Stomach (tissue), 4 donors: ENCODE results near the gene EPB41L1.

Source experiments
- EP300 ChIP-seq: sonication (generic); formaldehyde crosslinking; IDR thresholded peaks from one replicate; pipeline ENCODE4 v1.6.1; 2017; ENCODE audit warnings: antibody characterized with exemption
- POLR2A ChIP-seq, 4 donors: fragments of 450-650 bp; IDR thresholded peaks; one replicate each; pipeline ENCODE4 v1.6.1; 2016; ENCODE audit warnings: antibody characterized with exemption in 4 of 4, control low read depth in 2 of 4, mild to moderate bottlenecking in 1 of 4, moderate library complexity in 1 of 4
- POLR2AphosphoS5 ChIP-seq, 3 donors: sonication (generic); formaldehyde crosslinking; IDR thresholded peaks; one replicate each; pipeline ENCODE4 v1.6.1; 2016; ENCODE audit warnings: antibody characterized with exemption in 3 of 3
- TF ChIP-seq, protein P1 (sequence below), 7 experiments: fragments of 450-650 bp in 4 of 7; fragments of 200-600 bp in 3 of 7; sonication (generic) in 3 of 7; IDR thresholded peaks; one replicate each; pipeline ENCODE4 v1.5.1; 2016 to 2019; ENCODE audit warnings: antibody characterized with exemption in 7 of 7, control low read depth in 2 of 7, mild to moderate bottlenecking in 1 of 7

DNA sequence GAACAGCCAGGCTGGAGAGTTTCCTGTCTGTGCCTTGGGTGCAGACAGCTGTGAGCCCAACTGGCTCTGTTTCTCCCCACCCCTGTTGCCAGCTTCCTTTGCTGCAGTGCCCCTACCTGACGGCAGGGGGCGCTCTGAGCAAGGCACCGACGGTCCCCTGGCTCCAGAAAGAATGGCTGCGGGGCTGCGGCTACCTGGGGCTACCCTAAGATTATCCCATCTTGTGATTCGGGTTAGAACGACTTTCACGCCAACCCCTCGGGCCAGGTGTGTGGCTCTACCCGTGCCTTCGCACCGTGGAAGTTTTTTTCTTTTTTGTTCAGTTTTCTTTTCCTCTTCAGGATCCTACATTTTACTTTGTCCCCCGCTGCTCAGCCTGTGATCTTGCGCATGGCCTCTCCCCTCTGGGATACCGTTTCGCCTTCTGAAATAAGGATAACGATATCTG is 48.4 kb downstream of the EPB41L1 start:
- TF ChIP-seq POLR2A (IDR thresholded peaks at IDR 0.05): no peak
- TF ChIP-seq POLR2AphosphoS5 (IDR thresholded peaks at IDR 0.05): peak in 1 of 3 donors; percentile 23
- TF ChIP-seq EP300: no peak
- TF ChIP-seq, protein P1, sequence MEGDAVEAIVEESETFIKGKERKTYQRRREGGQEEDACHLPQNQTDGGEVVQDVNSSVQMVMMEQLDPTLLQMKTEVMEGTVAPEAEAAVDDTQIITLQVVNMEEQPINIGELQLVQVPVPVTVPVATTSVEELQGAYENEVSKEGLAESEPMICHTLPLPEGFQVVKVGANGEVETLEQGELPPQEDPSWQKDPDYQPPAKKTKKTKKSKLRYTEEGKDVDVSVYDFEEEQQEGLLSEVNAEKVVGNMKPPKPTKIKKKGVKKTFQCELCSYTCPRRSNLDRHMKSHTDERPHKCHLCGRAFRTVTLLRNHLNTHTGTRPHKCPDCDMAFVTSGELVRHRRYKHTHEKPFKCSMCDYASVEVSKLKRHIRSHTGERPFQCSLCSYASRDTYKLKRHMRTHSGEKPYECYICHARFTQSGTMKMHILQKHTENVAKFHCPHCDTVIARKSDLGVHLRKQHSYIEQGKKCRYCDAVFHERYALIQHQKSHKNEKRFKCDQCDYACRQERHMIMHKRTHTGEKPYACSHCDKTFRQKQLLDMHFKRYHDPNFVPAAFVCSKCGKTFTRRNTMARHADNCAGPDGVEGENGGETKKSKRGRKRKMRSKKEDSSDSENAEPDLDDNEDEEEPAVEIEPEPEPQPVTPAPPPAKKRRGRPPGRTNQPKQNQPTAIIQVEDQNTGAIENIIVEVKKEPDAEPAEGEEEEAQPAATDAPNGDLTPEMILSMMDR (IDR thresholded peaks at IDR 0.05): peak in 5 of 7 experiments; percentile 84 to 99 (median 93)
